GM21529 (cell line): Measurements from ENCODE around the gene EFR3B.
"Not testable (repeated sequence)": the region's sequence is repeated elsewhere in the genome, so short reads cannot be mapped to it uniquely, and the experiment has no call there.

ENCODE experiments used
- ATAC-seq: cut with Tn5 transposase; IDR thresholded peaks from one replicate; pipeline ENCODE4 v1.9.1; 2021; ENCODE audit not compliant: unreplicated experiment

EFR3B gene

DNA sequence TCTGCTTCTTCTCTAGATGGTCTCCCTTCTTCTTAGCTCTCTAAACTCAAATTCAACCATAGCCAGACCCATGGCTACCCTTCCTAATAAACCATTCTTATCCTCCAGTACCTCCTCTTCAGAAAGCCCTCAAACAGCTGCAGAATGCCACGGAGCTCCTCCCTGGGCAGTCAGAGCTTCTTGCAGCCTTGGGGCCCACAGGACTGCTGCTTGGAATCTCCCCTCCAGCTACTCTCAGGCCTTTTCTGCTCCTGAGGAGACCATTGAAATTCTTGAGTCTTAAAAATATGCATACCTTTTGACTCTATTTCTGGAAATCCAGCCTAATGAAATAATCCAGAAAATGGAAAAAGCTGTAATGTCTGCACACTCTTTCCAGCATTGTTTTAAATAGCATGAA lies 30.7 kb downstream of the EFR3B start:
- no peak for ATAC-seq

- no peak for ATAC-seq
Measured at GRCh38 chr2:25073025-25073424, 31.1 kb downstream of the EFR3B start.

DNA sequence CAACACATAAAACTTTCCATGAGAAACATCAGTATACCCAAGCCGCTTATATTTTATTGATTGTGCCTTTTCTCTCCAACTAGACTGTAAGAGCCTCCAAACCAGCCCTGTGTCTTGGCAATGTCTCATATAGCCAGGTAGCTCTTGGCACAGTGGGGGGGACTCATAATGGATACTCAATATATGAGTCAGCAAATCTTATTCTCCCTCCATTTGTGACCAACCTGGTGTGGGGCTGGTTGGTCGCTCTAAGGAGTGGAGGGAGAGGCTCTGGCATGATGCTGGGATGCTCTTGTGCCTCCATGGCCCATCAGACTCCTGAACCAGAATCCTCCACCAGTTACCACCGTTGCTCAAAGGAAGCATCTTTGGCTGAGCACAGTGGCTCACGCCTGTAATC lies 32.0 kb downstream of the EFR3B start:
- no peak for ATAC-seq

- no peak for ATAC-seq
Measured at GRCh38 chr2:25074826-25075225, 33.0 kb downstream of the EFR3B start.

GRCh38 chr2:25076749-25077148 lies 34.9 kb downstream of the EFR3B start:
- no peak for ATAC-seq

DNA sequence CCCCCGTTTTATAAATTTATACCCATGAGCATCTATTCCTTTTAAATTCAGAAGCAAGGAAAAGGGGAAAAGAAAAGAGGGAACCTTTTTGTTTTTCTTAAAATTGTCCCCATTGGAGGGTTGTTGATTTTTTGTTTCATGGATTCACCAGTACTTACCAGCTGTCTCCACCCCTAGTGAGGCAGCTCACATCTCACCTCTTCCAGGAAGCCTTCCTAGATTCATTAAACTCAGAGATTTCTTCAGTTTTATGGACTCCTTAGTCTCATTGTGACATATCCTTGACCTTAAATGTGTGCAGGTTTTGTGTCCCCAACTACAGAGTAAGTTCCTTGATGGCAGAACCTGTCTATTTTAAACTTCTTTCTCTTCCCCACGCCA lies 35.9 kb downstream of the EFR3B start:
- no peak for ATAC-seq

GRCh38 chr2:25078170-25079049 lies 36.5 kb downstream of the EFR3B start:
- ATAC-seq, result no peak

DNA sequence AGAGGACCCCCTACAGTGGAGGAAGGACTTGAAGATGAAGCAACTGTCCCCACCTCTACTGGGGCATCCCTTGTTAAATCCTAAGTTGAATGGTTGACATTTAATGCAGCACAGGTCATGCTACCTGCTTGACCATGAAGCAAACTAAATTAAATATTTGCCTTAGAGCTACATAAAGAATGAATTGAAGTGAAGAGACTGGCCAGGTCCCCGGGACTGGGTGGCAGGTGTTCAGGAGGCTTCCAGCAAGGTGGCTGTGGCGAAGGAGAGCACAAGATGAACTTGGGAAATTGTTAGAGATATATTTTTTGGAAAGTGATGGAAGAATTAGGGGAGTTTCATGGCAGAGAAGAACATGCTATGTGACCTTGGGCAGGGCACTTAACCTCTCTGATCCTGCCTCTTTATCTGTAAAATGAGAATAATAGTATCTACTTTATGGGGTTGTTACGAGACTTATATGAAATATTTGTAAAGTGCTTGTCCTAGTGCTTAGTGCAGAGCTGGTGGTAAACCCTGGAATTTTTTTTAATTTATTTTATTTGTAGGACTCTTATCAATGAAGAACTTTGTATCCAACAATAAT lies 37.3 kb downstream of the EFR3B start:
- no peak for ATAC-seq

DNA sequence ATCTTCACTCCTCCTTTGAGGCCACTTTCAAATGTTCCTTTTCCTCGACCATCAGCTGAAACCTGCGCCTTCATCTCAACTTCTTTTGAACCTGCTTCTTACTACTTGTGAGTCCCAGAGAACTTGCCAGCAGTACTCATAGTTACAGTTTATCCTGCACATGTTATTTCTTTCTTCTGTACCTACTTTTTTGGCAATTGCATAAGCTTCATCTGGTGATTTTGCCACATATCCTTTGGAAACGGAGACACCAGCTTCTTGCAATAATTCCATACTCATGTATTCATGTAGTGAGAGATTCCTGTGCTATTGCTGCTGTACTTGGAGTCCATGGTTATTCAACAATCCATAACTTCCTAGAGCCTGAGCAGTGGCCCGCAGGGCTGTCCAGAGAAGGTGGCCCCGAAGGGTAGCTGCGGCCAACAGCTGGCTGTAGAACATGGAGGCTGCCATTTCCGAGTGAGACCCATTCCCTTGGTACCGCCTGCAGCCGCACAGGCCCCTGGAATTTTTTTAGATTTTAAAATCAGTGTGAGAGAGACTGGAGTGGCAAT lies 39.4 kb downstream of the EFR3B start:
- ATAC-seq, result no peak

DNA sequence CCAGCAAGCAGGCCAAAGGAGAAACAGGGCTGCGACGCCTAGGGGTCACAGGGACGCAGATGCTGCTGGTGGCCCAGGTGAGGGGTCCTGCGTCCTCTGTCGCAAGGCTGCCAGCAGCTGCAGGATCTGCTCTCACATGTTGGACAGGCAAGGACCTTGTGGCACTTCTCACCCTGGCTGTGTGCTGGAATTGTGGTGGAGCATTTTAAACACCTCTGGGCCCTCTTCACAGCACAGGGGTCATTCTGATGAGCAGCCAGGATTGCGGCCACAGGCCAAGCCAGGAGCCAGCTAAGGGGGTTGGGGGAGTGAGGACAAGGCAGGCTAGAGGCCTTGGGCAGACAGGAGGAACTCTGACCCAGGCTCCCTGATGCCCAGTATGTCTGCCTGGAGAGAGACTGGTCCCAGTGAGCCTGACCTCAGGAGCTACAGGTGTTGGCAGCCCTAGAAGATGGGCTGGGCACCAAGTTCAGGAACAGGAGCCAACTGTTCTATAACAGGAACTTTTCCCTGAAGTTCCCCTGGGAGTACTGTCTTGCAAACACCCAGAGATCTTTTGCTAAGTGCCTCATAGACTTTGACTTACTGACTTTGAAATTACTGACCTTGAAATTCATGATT lies 40.2 kb downstream of the EFR3B start:
- no peak for ATAC-seq

- no peak for ATAC-seq
Measured at GRCh38 chr2:25085761-25086560, 44.1 kb downstream of the EFR3B start.

DNA sequence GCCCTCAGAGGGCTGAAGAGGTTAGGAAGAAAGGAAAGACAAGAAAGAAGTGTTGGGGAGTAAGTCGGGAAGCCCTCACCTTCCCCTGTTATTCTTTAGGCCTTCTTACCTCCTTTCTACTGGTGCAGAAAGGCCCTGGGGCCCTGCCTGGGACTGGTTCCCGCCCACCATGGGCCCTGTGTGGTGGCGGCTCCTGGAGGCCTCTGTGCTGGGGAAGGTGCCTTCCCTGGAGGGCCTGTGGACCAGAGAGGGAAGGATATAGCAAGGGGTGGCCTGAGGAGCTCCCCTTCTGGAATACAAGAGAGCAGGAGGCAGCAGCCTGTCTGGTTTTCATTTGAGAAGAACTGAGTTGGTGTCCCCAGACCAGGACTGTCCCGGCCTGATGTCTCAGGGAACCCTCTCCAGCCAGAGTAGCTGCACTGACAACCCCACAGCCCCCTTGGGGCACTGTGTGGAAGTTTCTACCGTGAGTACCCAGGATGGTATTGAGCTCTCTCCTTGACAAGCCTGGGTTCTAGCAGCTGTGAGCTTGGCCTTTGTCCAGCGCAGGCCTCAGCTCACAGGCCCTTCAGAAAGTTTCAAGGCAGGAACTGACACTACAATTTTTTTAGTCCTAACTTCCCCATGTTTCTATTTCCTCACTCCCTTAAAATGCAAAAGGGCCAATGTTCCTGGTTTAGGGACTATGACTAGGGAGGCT lies 47.1 kb downstream of the EFR3B start:
- ATAC-seq, result no peak

DNA sequence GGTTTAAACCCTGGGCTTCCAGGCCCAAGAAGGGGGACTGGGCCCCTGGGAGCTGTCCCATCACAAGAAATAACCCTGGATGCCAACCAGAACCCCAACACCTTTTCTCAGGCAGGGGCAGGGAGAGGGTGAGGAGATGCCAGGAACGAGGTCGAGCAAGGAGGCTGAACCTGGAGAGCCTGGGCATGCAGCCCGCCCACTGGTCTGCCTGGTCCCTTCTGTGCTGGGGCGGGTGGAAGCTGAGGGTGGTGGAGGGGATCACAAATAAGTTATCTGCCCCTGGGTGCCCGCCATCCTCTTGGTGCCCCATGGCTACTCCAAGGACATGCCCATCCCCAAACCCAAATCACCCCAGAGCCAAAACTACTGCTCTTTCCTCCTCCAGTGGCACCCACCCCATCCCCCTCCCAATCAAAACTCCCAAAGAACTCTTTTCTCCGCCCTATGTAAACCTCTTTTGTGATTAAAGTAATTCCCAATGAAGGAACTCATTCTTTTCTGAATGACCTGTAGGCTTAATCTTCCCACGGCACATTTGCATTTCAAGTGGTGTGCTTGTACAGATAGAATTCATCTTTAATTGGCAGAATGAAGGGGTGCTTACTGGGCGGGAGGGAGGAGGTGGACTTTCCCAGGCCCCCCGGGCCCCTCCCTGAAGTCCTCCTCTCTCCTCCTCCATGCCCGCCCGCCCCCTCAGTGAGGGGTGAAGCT lies 47.9 kb downstream of the EFR3B start:
- no peak for ATAC-seq

DNA sequence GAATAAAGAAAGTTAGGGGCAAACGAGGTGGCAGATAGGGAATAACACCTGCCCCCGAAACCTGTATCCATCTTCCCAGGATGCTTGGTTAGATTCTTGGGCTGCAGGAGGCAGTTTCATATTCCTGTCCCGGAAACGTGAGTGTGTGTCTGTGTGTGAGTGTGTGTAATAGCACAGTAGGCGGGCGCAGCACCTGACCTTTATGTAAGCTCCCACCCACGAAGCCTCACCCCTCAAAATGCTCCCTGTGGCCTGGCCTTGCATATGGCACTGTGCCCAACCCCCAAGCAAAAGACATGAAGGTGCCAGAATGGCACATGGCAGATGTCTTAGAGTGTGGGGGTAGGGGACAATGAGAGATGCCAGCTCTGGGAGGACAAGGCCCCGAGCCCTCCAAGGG lies 48.9 kb downstream of the EFR3B start:
- ATAC-seq, result no peak

GRCh38 chr2:25091265-25091664 lies 49.4 kb downstream of the EFR3B start:
- no peak for ATAC-seq

DNA sequence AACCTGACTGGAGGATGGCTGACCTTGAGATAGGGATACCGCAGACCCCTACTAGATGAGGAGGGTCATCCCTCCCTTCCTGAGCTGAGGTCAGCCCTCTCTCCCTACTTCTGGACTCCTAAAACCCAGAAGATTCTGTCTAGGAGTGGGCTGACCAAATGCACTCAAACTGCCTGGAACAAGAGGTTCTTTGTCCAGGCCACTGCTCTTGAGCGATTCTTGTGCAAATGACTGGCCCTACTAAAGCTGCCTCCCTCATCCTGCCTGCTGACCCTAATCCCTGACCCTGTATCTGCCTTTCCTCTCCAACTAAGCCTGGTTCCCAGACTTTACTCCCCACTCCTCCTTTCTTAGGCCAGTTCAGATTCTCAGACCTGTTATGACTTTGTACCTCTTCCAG lies 56.2 kb downstream of the EFR3B start:
- ATAC-seq, result no peak

GRCh38 chr2:25098670-25099486 lies 57.0 kb downstream of the EFR3B start:
- ATAC-seq, result no peak

- not testable (repeated sequence) for ATAC-seq
Measured at GRCh38 chr2:25102352-25102751, 60.5 kb downstream of the EFR3B start.

GRCh38 chr2:25103287-25103871 lies 61.5 kb downstream of the EFR3B start:
- ATAC-seq, result no peak
